IMR-90 (cell line): ENCODE measurements around the gene KIR3DL1. TPM values are rescaled to one million over a fixed set of nuclear protein-coding genes. Genes with fewer than 3 reads are reported as not detected.

Experiments used
- ATAC-seq: fragments of 200-7000 bp; cut with Tn5 transposase; 2 replicates; pipeline ENCODE4 v1.9.1; 2020; ENCODE audit warnings: low read depth, mild to moderate bottlenecking, moderate library complexity
- BruUV-seq: library from RNA; stranded (reverse); fragments of 400-500 nt; replicated peaks from 2 replicates; lab custom pipeline; 2021; lab: Mats Ljungman, UMichigan
- CTCF ChIA-PET: fragments of 300-600 bp; formaldehyde crosslinking; extraction: SDS; loops from one replicate; lab custom pipeline; 2021; ENCODE audit warnings: antibody characterized with exemption; lab: Yijun Ruan, JAX
- POLR2A ChIA-PET: fragments of 300-600 bp; sonication (Branson Sonifier 250); formaldehyde crosslinking; loops from one replicate; lab custom pipeline; 2022; ENCODE audit warnings: antibody characterized with exemption; ENCODE audit not compliant: unreplicated experiment; lab: Charles Lee
- DNase-seq: peaks from one replicate; pipeline ENCODE4 v3.0.0; 2013
- H2AFZ ChIP-seq: replicated peaks from 2 replicates; pipeline ENCODE3; 2013; ENCODE audit warnings: low read length, mild to moderate bottlenecking; ENCODE audit not compliant: poor library complexity
- H2AK5ac ChIP-seq: 2 replicates; pipeline ENCODE4 v1.6.1; 2013; ENCODE audit warnings: low read depth, low read length, inconsistent platforms
- H2AK9ac ChIP-seq: replicated peaks from 2 replicates; pipeline ENCODE3; 2013; ENCODE audit warnings: mild to moderate bottlenecking, low read depth, low read length, moderate library complexity; ENCODE audit not compliant: poor library complexity
- H2BK120ac ChIP-seq: 2 replicates; pipeline ENCODE4 v1.6.1; 2013; ENCODE audit warnings: low read depth, low read length, inconsistent platforms
- H2BK15ac ChIP-seq: 3 replicates; pipeline ENCODE4 v1.6.1; 2013; ENCODE audit warnings: low read depth, low read length, inconsistent platforms
- H2BK20ac ChIP-seq: 2 replicates; pipeline ENCODE4 v1.6.1; 2013; ENCODE audit warnings: low read depth, mild to moderate bottlenecking, inconsistent platforms, low read length, moderate library complexity
- H2BK5ac ChIP-seq: 2 replicates; pipeline ENCODE4 v1.6.1; 2013; ENCODE audit warnings: mild to moderate bottlenecking, low read depth, low read length, inconsistent platforms; ENCODE audit not compliant: poor library complexity, severe bottlenecking
- H3K14ac ChIP-seq: replicated peaks from 2 replicates; pipeline ENCODE4 v1.6.1; 2013; ENCODE audit warnings: low read depth, low read length, inconsistent platforms
- H3K18ac ChIP-seq: 2 replicates; pipeline ENCODE4 v1.6.1; 2013; ENCODE audit warnings: low read depth, low read length, control low read depth
- H3K23ac ChIP-seq: 2 replicates; pipeline ENCODE4 v1.6.1; 2013; ENCODE audit warnings: low read depth, low read length, inconsistent platforms
- H3K27ac ChIP-seq: 2 replicates; pipeline ENCODE4 v1.5.1; 2013; ENCODE audit warnings: mild to moderate bottlenecking, control low read depth, low read length; ENCODE audit not compliant: insufficient read depth
- H3K27me3 ChIP-seq: 2 replicates; pipeline ENCODE4 v1.6.1; 2013; ENCODE audit warnings: low read length; ENCODE audit not compliant: control insufficient read depth, insufficient read depth
- H3K36me3 ChIP-seq: 2 replicates; pipeline ENCODE4 v1.6.1; 2013; ENCODE audit warnings: low read length, mixed read lengths; ENCODE audit not compliant: control insufficient read depth, insufficient read depth
- H3K4ac ChIP-seq: 2 replicates; pipeline ENCODE4 v1.6.1; 2013; ENCODE audit warnings: low read depth, low read length, inconsistent platforms
- H3K4me1 ChIP-seq: 2 replicates; pipeline ENCODE4 v1.6.1; 2013; ENCODE audit warnings: low read length, mixed read lengths; ENCODE audit not compliant: control insufficient read depth, insufficient read depth
- H3K4me2 ChIP-seq: 2 replicates; pipeline ENCODE4 v1.6.1; 2013; ENCODE audit warnings: low read depth, mild to moderate bottlenecking, control low read depth, low read length, moderate library complexity
- H3K4me3 ChIP-seq: 2 replicates; pipeline ENCODE4 v1.5.1; 2013; ENCODE audit warnings: low read depth, mild to moderate bottlenecking, control low read depth, low read length, moderate library complexity; ENCODE audit not compliant: insufficient read depth
- H3K56ac ChIP-seq: 2 replicates; pipeline ENCODE4 v1.6.1; 2013; ENCODE audit warnings: low read length, inconsistent platforms; ENCODE audit not compliant: insufficient read depth; ENCODE audit errors: extremely low read depth
- H3K79me1 ChIP-seq, 2 experiments: 2 replicates each; pipeline ENCODE4 v1.6.1; 2013; ENCODE audit warnings: low read length in 2 of 2, inconsistent platforms in 1 of 2, low read depth in 1 of 2
- H3K9ac ChIP-seq: 2 replicates; pipeline ENCODE4 v1.6.1; 2013; ENCODE audit warnings: low read depth, low read length, control low read depth
- H3K9me1 ChIP-seq: 2 replicates; pipeline ENCODE4 v1.6.1; 2013; ENCODE audit warnings: low read length, inconsistent platforms; ENCODE audit not compliant: insufficient read depth
- H3K9me3 ChIP-seq: 2 replicates; pipeline ENCODE4 v1.6.1; 2013; ENCODE audit warnings: low read length; ENCODE audit not compliant: control insufficient read depth, insufficient read depth
- H4K20me1 ChIP-seq: 2 replicates; pipeline ENCODE4 v1.6.1; 2013; ENCODE audit warnings: low read length, inconsistent platforms; ENCODE audit not compliant: insufficient read depth
- H4K5ac ChIP-seq: 2 replicates; pipeline ENCODE4 v1.6.1; 2013; ENCODE audit warnings: mild to moderate bottlenecking, low read depth, low read length, control low read depth
- H4K8ac ChIP-seq, 2 experiments: 2 replicates each; pipeline ENCODE4 v1.6.1; 2013; ENCODE audit warnings: low read depth in 2 of 2, low read length in 2 of 2, control low read depth in 1 of 2, inconsistent platforms in 1 of 2
- H4K91ac ChIP-seq: 2 replicates; pipeline ENCODE4 v1.6.1; 2013; ENCODE audit warnings: low read depth, low read length, inconsistent platforms; ENCODE audit not compliant: insufficient read depth
- BHLHE40 ChIP-seq: fragments of 150-350 bp; IDR thresholded peaks from 2 replicates; pipeline ENCODE4 v1.6.1; 2016; ENCODE audit warnings: mild to moderate bottlenecking, low read depth, low read length
- CEBPB ChIP-seq: IDR thresholded peaks from 2 replicates; pipeline ENCODE4 v1.6.1; 2012; ENCODE audit warnings: low read depth, low read length, improper control_type of control experiment
- CHD1 ChIP-seq: IDR thresholded peaks from 2 replicates; pipeline ENCODE4 v1.6.1; 2012; ENCODE audit warnings: low read depth, low read length, improper control_type of control experiment
- FOS ChIP-seq: fragments of 150-350 bp; IDR thresholded peaks from 2 replicates; pipeline ENCODE4 v1.6.1; 2016; ENCODE audit warnings: low read depth, low read length
- MAFK ChIP-seq: IDR thresholded peaks from 2 replicates; pipeline ENCODE4 v1.6.1; 2012; ENCODE audit warnings: low read depth, low read length, improper control_type of control experiment
- NFE2L2 ChIP-seq: fragments of 150-350 bp; IDR thresholded peaks from 2 replicates; pipeline ENCODE4 v1.6.1; 2016; ENCODE audit warnings: low read depth, mild to moderate bottlenecking, low read length
- RAD21 ChIP-seq: IDR thresholded peaks from 2 replicates; pipeline ENCODE4 v1.6.1; 2012; ENCODE audit warnings: low read length, improper control_type of control experiment
- RCOR1 ChIP-seq: IDR thresholded peaks from 2 replicates; pipeline ENCODE4 v1.6.1; 2012; ENCODE audit warnings: mild to moderate bottlenecking, low read length, improper control_type of control experiment; ENCODE audit not compliant: insufficient replicate concordance
- RFX5 ChIP-seq: IDR thresholded peaks from 2 replicates; pipeline ENCODE4 v1.8.0; 2012; ENCODE audit warnings: low read depth, mild to moderate bottlenecking, low read length, moderate library complexity
- SMC3 ChIP-seq: fragments of 150-350 bp; IDR thresholded peaks from 2 replicates; pipeline ENCODE4 v1.6.1; 2016; ENCODE audit warnings: low read depth, mild to moderate bottlenecking, antibody characterized with exemption, low read length, moderate library complexity
- WGBS, 2 experiments: methylation state at CpG; one replicate each; pipeline versions ENCODE4 v1.1.5 to v1.1.7; 2013; ENCODE audit warnings: missing lambda C conversion rate in 2 of 2; ENCODE audit not compliant: insufficient read length in 1 of 2; ENCODE audit errors: extremely low coverage in 2 of 2; 5-methylcytosine and 5-hydroxymethylcytosine counted together
- dilution Hi-C: fragments of 300-500 bp; cut with HindIII; formaldehyde crosslinking; loops from one replicate; pipeline ENCODE4 v1.14.3; 2018; ENCODE audit warnings: low sequenced_read_pairs; ENCODE audit not compliant: unreplicated experiment
- in situ Hi-C: fragments of 300-500 bp; cut with MboI; formaldehyde crosslinking; loops from 3 replicates; pipeline ENCODE4 v1.14.3; 2019; ENCODE audit warnings: low sequenced_read_pairs, inconsistent platforms, mixed read lengths
- intact Hi-C: fragments of 100-400 bp; cut with micrococcal nuclease; formaldehyde crosslinking; loops from 2 replicates; pipeline ENCODE4 v1.10.0; 2022
- polyA plus RNA-seq, 3 experiments: library from polyadenylated mRNA; depleted of rRNA; stranded (reverse); fragments of >200 nt; gene quantifications; 2 replicates each; pipeline ENCODE4 v1.2.3, GENCODE V29; 2012; ENCODE audit warnings: low replicate concordance in 1 of 3
- total RNA-seq: library from RNA; depleted of rRNA; stranded (reverse); fragments of >200 nt; gene quantifications from 2 replicates; pipeline ENCODE4 v1.2.3, GENCODE V29; 2012
- TF ChIP-seq, protein P1 (sequence below): fragments of 150-350 bp; IDR thresholded peaks from 2 replicates; pipeline ENCODE4 v1.6.1; 2016; ENCODE audit warnings: low read depth, mild to moderate bottlenecking, low read length, moderate library complexity, borderline replicate concordance
- TF ChIP-seq, protein P2 (sequence below): fragments of 150-350 bp; IDR thresholded peaks from 2 replicates; pipeline ENCODE4 v1.6.1; 2017; ENCODE audit warnings: mild to moderate bottlenecking, antibody characterized with exemption, low read length, low read depth
- TF ChIP-seq, protein P3 (sequence below): conservative IDR thresholded peaks from 2 replicates; pipeline ENCODE4 v1.5.1; 2012; ENCODE audit warnings: mild to moderate bottlenecking, low read depth, low read length, improper control_type of control experiment

Gene KIR3DL1
- total and polyA plus RNA-seq, 2 of the 4 experiments (the other 2 are of a cell fraction), result not detected

DNA sequence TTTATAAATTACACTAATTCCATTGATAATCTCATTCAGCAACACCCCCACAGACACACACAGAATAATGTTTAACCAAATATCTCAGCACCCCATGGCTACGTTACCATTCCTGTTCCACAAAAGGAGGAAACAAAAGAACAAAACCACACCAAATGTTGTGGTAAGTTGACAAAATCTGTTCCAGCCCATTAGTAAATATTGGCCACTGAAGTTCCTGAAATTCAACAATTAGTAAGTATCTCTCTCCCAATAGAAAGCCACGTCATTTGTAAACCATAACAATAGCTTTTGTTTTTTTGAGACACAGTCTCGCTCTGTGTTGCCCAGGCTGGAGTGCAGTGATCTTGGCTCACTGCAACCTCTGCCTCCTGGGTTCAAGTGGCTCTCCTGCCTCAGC is 55.4 kb downstream of the KIR3DL1 start:
- dilution Hi-C loops, result no loop called here
- H3K18ac ChIP-seq, result no peak overlapping the region
- in situ Hi-C loops, result no loop called here
- no peak overlapping the region for H2AK9ac ChIP-seq
- H2BK20ac ChIP-seq, result no peak overlapping the region
- no peaks in the 10 kb centered on the region for H3K79me1 ChIP-seq
- H3K4me1 ChIP-seq, result no peaks in the 10 kb centered on the region
- H4K20me1 ChIP-seq, result no peaks in the 10 kb centered on the region
- no peak overlapping the region for H2AFZ ChIP-seq
- no peak overlapping the region for H3K4me3 ChIP-seq
- no peak overlapping the region for H4K5ac ChIP-seq
- no peak overlapping the region for H4K91ac ChIP-seq
- H2BK5ac ChIP-seq, result no peak overlapping the region
- WGBS, 2 experiments, result no CpG with 5 or more reads among the region's 3 CpGs
- no peak overlapping the region for H3K4ac ChIP-seq
- DNase-seq (no peak), ATAC-seq (no peak)
- H3K4me2 ChIP-seq, result no peak overlapping the region
- H4K8ac ChIP-seq, result no peak overlapping the region
- no TSS peak for BruUV-seq
- H3K36me3 ChIP-seq, result no peaks in the 10 kb centered on the region
- no peaks in the 10 kb centered on the region for H3K9me1 ChIP-seq
- no peak overlapping the region for H3K23ac ChIP-seq
- CTCF ChIA-PET, result no interaction called here
- no peak overlapping the region for H3K9ac ChIP-seq
- no peak overlapping the region for H2AK5ac ChIP-seq
- intact Hi-C loops, result no loop called here
- no peak for TF ChIP-seq FOS
- TF ChIP-seq, protein P1, sequence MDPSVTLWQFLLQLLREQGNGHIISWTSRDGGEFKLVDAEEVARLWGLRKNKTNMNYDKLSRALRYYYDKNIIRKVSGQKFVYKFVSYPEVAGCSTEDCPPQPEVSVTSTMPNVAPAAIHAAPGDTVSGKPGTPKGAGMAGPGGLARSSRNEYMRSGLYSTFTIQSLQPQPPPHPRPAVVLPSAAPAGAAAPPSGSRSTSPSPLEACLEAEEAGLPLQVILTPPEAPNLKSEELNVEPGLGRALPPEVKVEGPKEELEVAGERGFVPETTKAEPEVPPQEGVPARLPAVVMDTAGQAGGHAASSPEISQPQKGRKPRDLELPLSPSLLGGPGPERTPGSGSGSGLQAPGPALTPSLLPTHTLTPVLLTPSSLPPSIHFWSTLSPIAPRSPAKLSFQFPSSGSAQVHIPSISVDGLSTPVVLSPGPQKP, result no peak
- TF ChIP-seq CHD1, result no peak
- TF ChIP-seq BHLHE40, result no peak
- TF ChIP-seq RCOR1, result no peak
- no peak for TF ChIP-seq SMC3
- TF ChIP-seq RAD21, result no peak
- no peak for TF ChIP-seq MAFK
- no peak for TF ChIP-seq NFE2L2
- no peak for TF ChIP-seq CEBPB
- TF ChIP-seq, protein P2, sequence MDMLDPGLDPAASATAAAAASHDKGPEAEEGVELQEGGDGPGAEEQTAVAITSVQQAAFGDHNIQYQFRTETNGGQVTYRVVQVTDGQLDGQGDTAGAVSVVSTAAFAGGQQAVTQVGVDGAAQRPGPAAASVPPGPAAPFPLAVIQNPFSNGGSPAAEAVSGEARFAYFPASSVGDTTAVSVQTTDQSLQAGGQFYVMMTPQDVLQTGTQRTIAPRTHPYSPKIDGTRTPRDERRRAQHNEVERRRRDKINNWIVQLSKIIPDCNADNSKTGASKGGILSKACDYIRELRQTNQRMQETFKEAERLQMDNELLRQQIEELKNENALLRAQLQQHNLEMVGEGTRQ, result no peak
- no peak for TF ChIP-seq RFX5
- TF ChIP-seq, protein P3, sequence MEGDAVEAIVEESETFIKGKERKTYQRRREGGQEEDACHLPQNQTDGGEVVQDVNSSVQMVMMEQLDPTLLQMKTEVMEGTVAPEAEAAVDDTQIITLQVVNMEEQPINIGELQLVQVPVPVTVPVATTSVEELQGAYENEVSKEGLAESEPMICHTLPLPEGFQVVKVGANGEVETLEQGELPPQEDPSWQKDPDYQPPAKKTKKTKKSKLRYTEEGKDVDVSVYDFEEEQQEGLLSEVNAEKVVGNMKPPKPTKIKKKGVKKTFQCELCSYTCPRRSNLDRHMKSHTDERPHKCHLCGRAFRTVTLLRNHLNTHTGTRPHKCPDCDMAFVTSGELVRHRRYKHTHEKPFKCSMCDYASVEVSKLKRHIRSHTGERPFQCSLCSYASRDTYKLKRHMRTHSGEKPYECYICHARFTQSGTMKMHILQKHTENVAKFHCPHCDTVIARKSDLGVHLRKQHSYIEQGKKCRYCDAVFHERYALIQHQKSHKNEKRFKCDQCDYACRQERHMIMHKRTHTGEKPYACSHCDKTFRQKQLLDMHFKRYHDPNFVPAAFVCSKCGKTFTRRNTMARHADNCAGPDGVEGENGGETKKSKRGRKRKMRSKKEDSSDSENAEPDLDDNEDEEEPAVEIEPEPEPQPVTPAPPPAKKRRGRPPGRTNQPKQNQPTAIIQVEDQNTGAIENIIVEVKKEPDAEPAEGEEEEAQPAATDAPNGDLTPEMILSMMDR, result no peak
- H3K27me3 ChIP-seq, result no peaks in the 10 kb centered on the region
- H3K14ac ChIP-seq, result no peak overlapping the region
- POLR2A ChIA-PET, result no interaction called here
- H2BK120ac ChIP-seq, result no peak overlapping the region
- H3K56ac ChIP-seq, result no peak overlapping the region
- no peak overlapping the region for H2BK15ac ChIP-seq
- no peak overlapping the region for H3K27ac ChIP-seq
- peaks cover 14% of the 10 kb centered on the region for H3K9me3 ChIP-seq
